Skeletal muscle cell (primary cell): ENCODE measurements around the gene HLCS.

Experiments used
- DNase-seq: peaks from one replicate; pipeline ENCODE4 v3.0.0-alpha.2; 2010; ENCODE audit warnings: low read depth
- H3K4me3 ChIP-seq: 2 replicates; pipeline ENCODE4 v1.5.1; 2011; ENCODE audit warnings: low read depth, mild to moderate bottlenecking, control low read depth, low read length, moderate library complexity

The HLCS gene

GRCh38 chr21:36743008-36743407, 223.5 kb downstream of the HLCS start:
- no peak overlapping the region for H3K4me3 ChIP-seq
- no peak for DNase-seq

GRCh38 chr21:36741506-36741905, 225.0 kb downstream of the HLCS start:
- no peak overlapping the region for H3K4me3 ChIP-seq
- no peak for DNase-seq

DNA sequence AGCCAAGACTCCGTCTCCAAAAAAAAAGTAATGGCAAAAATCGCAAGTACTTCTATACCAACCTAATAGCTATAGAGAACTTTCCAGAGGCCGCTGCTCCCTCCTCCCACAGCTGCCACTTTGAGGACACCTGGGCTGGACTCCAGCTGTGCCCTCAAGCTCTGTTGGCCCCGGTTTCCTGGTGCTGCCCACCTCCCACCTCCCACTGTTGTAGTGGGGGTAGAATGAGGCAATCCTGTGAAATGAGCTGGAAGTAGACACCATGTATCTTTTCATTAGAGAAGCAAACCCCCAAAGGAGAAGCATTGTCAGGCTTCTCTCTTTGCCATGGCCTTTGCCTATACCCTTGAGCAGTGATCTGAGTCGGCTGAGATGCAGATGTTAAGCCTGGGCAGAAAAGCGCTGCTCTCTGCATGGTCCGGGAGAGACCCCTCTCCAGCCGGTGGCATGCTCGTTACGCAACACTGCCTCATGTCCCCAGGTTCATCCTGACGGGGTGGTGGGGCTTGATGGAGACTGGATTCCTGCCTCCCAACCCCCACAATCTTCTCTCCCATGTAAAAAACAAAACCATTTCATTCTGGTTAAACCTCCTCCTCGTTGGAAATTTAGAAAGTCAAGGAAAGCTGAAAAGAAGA, 227.9 kb downstream of the HLCS start:
- DNase-seq, result no peak
- H3K4me3 ChIP-seq, result no peak overlapping the region

DNA sequence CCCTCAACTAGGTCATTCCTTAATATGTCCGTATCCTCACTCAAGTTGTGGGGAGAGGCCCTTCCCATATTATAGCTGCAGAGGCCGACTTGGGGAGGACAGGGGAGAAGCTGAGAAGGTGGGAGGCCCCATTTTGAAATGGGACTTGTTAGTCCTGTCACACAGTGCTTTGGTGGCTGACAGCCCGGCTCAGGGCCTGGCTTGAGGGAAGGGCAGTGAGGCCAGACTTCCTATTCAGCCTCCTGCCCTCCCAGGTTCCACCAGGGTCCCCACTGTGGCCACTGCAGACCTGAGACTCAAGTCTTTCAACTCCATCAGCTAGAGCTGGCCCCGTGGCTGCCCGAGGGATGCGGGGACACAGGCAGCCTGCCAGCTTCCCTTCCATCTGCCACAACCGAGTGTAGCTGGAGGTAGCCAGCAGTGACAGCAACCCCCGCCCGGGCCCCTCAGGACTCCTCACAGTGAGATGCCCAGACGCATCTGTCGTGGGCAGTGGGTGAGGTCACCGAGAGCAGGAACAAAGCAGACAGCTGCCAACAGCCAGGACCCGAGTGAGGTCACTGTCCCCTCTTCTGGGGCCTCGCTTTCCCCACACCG, 230.6 kb downstream of the HLCS start:
- H3K4me3 ChIP-seq, result no peak overlapping the region

GRCh38 chr21:36735201-36735515, 231.3 kb downstream of the HLCS start:
- no peak overlapping the region for H3K4me3 ChIP-seq
- no peak for DNase-seq

More for the DNA sequence above, 230.6 kb downstream of the HLCS start:
- DNase-seq, result no peak

DNA sequence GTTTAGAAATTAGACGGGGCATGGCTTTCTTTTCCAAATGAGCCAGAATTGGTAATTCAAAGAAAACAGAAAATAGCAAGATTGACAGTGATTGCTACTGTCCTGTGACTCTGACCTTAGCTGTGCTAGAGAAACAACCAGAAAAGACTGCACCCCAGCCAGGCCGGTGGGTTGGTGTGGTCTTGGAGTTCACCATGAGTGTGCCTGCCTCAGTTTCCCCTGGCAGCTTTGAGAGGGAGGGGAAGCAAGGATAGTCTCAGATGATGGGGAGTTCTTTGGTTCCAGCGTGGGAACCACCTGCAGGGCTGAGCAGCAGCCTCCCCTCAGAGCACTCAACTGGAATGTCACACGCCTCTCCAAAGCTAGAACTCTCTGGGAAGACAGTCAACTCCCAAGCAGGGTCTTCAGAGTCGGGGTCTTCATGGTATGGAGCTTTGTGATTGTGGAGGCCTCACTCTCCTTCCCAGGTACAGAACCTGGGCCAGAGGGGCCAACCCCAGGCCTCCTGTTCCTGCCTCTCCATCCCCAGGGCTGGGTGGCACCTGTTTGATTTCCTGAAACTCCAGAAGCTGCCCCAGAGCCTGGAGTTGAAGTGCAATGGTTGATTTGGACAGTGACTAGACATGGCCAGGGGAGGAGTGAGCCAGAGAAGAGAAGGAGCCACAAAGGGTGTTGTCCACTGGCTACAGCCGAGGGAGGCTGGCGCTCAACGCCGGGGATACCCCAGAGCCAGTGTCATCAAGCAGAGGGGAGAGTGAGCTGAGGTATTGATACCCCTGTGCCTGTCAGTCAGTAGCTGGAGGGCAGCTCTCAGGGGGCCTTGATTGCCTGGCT, 231.9 kb downstream of the HLCS start:
- no peak overlapping the region for H3K4me3 ChIP-seq
- DNase-seq, result no peak

- no peak overlapping the region for H3K4me3 ChIP-seq
- DNase-seq, result no peak
Observed at GRCh38 chr21:36733857-36734256, 232.6 kb downstream of the HLCS start.

DNA sequence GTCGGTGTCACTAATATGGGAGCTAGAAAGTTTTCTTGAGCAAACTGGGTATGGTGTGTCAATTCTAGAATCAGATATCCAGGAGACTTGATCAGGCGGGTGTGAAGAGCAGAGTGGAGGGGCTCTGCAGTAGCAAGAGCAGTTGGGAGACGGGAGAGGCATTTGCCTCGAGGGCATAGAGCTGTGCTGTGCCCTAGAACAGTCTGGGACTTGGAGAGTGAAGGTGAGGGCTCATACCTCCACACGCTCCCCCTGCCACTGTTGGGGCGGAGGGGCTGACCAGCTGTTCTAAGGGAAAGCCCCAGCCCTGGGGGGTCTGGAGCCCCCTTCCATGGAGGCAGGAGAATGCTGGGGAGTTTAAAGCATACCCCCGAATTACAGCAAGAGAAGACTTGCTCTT, 233.7 kb downstream of the HLCS start:
- no peak for DNase-seq
- H3K4me3 ChIP-seq, result no peak overlapping the region

GRCh38 chr21:36732217-36732616, 234.3 kb downstream of the HLCS start:
- DNase-seq, result no peak
- no peak overlapping the region for H3K4me3 ChIP-seq

- DNase-seq, result no peak
- H3K4me3 ChIP-seq, result no peak overlapping the region
Observed at GRCh38 chr21:36730291-36731281, 235.9 kb downstream of the HLCS start.

GRCh38 chr21:36729310-36729970, 237.0 kb downstream of the HLCS start:
- no peak overlapping the region for H3K4me3 ChIP-seq
- no peak for DNase-seq

GRCh38 chr21:36728371-36729111, 237.9 kb downstream of the HLCS start:
- no peak overlapping the region for H3K4me3 ChIP-seq
- no peak for DNase-seq

DNA sequence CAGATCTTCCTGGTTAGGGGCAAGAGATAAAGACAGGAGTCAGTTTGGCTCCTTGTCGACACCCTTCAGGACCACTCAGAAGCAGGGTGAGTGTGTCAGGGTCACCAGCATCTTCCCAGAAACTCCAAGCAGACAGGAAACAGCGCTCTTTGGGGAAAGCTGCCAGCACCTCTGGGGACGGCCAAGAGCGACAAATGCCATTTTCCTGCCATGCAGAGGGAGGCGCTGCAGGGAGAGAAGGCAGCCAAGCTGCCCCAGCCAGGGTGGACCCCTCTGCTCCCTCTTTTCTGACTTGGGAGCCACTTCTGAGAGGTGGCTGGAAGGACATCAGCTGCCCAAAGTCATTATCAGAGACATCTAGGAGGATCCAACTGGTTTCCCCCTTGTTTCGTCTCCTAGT, 238.6 kb downstream of the HLCS start:
- DNase-seq, result no peak
- no peak overlapping the region for H3K4me3 ChIP-seq

GRCh38 chr21:36725793-36726386, 240.6 kb downstream of the HLCS start:
- H3K4me3 ChIP-seq, result no peak overlapping the region
- DNase-seq, result no peak

- DNase-seq, result no peak
Observed at GRCh38 chr21:36724660-36725059, 241.8 kb downstream of the HLCS start.

GRCh38 chr21:36723371-36723881, 243.0 kb downstream of the HLCS start:
- no peak for DNase-seq
- no peak overlapping the region for H3K4me3 ChIP-seq

More at GRCh38 chr21:36724660-36725059, 241.8 kb downstream of the HLCS start:
- no peak overlapping the region for H3K4me3 ChIP-seq

- no peak for DNase-seq
- no peak overlapping the region for H3K4me3 ChIP-seq
Observed at GRCh38 chr21:36722370-36723368, 243.8 kb downstream of the HLCS start.
